H1 (cell line): ENCODE results near the gene KLHDC8A. TPM values are rescaled to one million over a fixed set of nuclear protein-coding genes. Genes with fewer than 3 reads are reported as not detected.

Experiments used
- ATF3 ChIP-seq: IDR thresholded peaks from 2 replicates; pipeline ENCODE4 v1.6.1; 2011; ENCODE audit warnings: low read depth, mild to moderate bottlenecking, low read length; ENCODE audit not compliant: insufficient read depth
- CHD7 ChIP-seq: fragments of 300-600 bp; sonication (generic); IDR thresholded peaks from 2 replicates; pipeline ENCODE4 v1.7.1; 2012; ENCODE audit warnings: low read length, moderate library complexity, mild to moderate bottlenecking, inconsistent platforms; ENCODE audit not compliant: insufficient replicate concordance
- HDAC6 ChIP-seq: IDR thresholded peaks from one replicate; pipeline ENCODE4 v1.7.1; 2012; ENCODE audit warnings: low read depth, mild to moderate bottlenecking, inconsistent platforms, low read length, moderate library complexity
- JUND ChIP-seq: IDR thresholded peaks from 2 replicates; pipeline ENCODE4 v1.6.1; 2011; ENCODE audit warnings: mild to moderate bottlenecking, improper control_type of control experiment, low read length
- NANOG ChIP-seq: IDR thresholded peaks from 2 replicates; pipeline ENCODE4 v1.6.1; 2011; ENCODE audit warnings: low read length, low read depth, mild to moderate bottlenecking, inconsistent platforms; ENCODE audit not compliant: insufficient read depth, poor library complexity, severe bottlenecking
- POLR2A ChIP-seq, 2 experiments: IDR thresholded peaks; 1 replicate in 1 of 2; 2 replicates in 1 of 2; pipeline ENCODE4 v1.6.1; 2011; ENCODE audit warnings: low read depth in 2 of 2, low read length in 2 of 2, mild to moderate bottlenecking in 2 of 2; ENCODE audit errors: control extremely low read depth in 1 of 2
- POU5F1 ChIP-seq: IDR thresholded peaks from 2 replicates; pipeline ENCODE4 v1.6.1; 2011; ENCODE audit warnings: low read depth, mild to moderate bottlenecking, low read length, moderate library complexity
- SIN3A ChIP-seq, 2 experiments: IDR thresholded peaks in 1 of 2; conservative IDR thresholded peaks in 1 of 2; 2 replicates each; pipeline ENCODE4 v1.6.1; 2011 to 2012; ENCODE audit warnings: low read length in 2 of 2, improper control_type of control experiment in 1 of 2, low read depth in 1 of 2, mild to moderate bottlenecking in 1 of 2
- SUZ12 ChIP-seq: fragments of 200-600 bp; sonication (generic); IDR thresholded peaks from 2 replicates; pipeline ENCODE4 v1.6.1; 2012; ENCODE audit warnings: mild to moderate bottlenecking, inconsistent platforms, low read length, moderate library complexity, mixed read lengths
- USF2 ChIP-seq: IDR thresholded peaks from 2 replicates; pipeline ENCODE4 v1.6.1; 2011; ENCODE audit warnings: low read length, improper control_type of control experiment
- polyA plus RNA-seq, 7 experiments: library from polyadenylated mRNA; depleted of rRNA in 3 of 7; stranded (reverse) in 5 of 7; unstranded in 2 of 7; fragments of >200 nt in 5 of 7; fragments of 200-250 nt in 2 of 7; gene quantifications; 1 replicate in 5 of 7; 2 replicates in 1 of 7; 4 replicates in 1 of 7; pipeline versions ENCODE4 v1.2.1 to v1.2.3, GENCODE V29; 2011 to 2013; ENCODE audit warnings: missing spikeins in 2 of 7, mixed read lengths in 2 of 7
- total RNA-seq: library from RNA; stranded (reverse); fragmentation: NEBNext Ultra II Directional; extraction: Animal tissue kit (Norgen Biotek cat#: 25700); gene quantifications from 2 replicates; pipeline ENCODE4 v1.2.1, GENCODE V29; 2021

Gene KLHDC8A
- total and polyA plus RNA-seq, 2 of the 8 experiments (the other 6 are each of a cell fraction or from before 2014, with no cell fraction given): 1.9 to 3.4 TPM

GRCh38 chr1:205337481-205337880 is 19.2 kb downstream of the KLHDC8A start (continued):
- TF ChIP-seq CHD7 (no peak), POU5F1 (no peak), USF2 (no peak), POLR2A (IDR thresholded peaks at IDR 0.05; ENCODE audit: control extremely low read depth in 1 of 2, low read depth in 2 of 2, low read length in 2 of 2) (no peak), JUND (no peak), SUZ12 (no peak), NANOG (no peak), SIN3A (conservative IDR thresholded peaks at IDR 0.05 in 1 of 2, IDR thresholded peaks at IDR 0.05 in 1 of 2; ENCODE audit: low read depth in 1 of 2, low read length in 2 of 2) (no peak), HDAC6 (no peak), ATF3 (no peak)
